Peyer's patch (tissue), 4 donors: ENCODE measurements around the gene CYP4V2. TPM values are rescaled to one million over a fixed set of nuclear protein-coding genes. Genes with fewer than 3 reads are reported as not detected.

Source experiments
- DNase-seq, 3 donors: peaks; one replicate each; pipeline ENCODE4 v3.0.0-alpha.2; 2017 to 2019
- H3K27ac ChIP-seq, 4 donors: fragments of 200-600 bp; sonication (generic); one replicate each; pipeline ENCODE4 v1.5.1; 2016 to 2019
- H3K27me3 ChIP-seq, 2 donors: fragments of 200-600 bp; sonication (generic); one replicate each; pipeline ENCODE4 v1.5.1; 2019
- H3K36me3 ChIP-seq, 3 donors: fragments of 200-600 bp; sonication (generic); one replicate each; pipeline ENCODE4 v1.5.1; 2016 to 2019
- H3K4me1 ChIP-seq, 4 donors: fragments of 200-600 bp; sonication (generic); one replicate each; pipeline ENCODE4 v1.5.1; 2016 to 2019
- H3K4me3 ChIP-seq, 4 donors: fragments of 200-600 bp; sonication (generic); 1 replicate in 3 of 4; 2 replicates in 1 of 4; pipeline ENCODE4 v1.5.1; 2016 to 2019; ENCODE audit warnings: mild to moderate bottlenecking in 1 of 4
- H3K9me3 ChIP-seq, 4 donors: fragments of 200-600 bp; sonication (generic); one replicate each; pipeline ENCODE4 v1.5.1; 2016 to 2019; ENCODE audit warnings: mild to moderate bottlenecking in 1 of 4
- CTCF ChIP-seq, 6 experiments: fragments of 450-650 bp in 4 of 6; fragments of 200-600 bp in 2 of 6; sonication (generic) in 1 of 6; IDR thresholded peaks; one replicate each; pipeline ENCODE4 v1.5.1; 2017 to 2019; ENCODE audit warnings: antibody characterized with exemption in 6 of 6, mild to moderate bottlenecking in 3 of 6, moderate library complexity in 1 of 6
- POLR2A ChIP-seq, 2 donors: fragments of 450-650 bp; IDR thresholded peaks; one replicate each; pipeline ENCODE4 v1.5.1; 2017; ENCODE audit warnings: antibody characterized with exemption in 2 of 2, mild to moderate bottlenecking in 2 of 2, moderate library complexity in 2 of 2
- total RNA-seq, 4 donors: library from RNA; depleted of rRNA; stranded (reverse); fragments of >200 nt; gene quantifications; one replicate each; pipeline ENCODE4 v1.1.0, GENCODE V29; 2016

The CYP4V2 gene
- total RNA-seq, 4 donors from 2014 or later: 37.1 to 119 (median 94.7) TPM

GRCh38 chr4:186169333-186169944, 21.9 kb upstream of the CYP4V2 start:
- Histone ChIP-seq H3K9me3 (no peaks in the 10 kb centered on the region), H3K27ac (no peak overlapping the region), H3K36me3 (no peaks in the 10 kb centered on the region), H3K4me3 (no peak overlapping the region), H3K27me3 (no peaks in the 10 kb centered on the region), H3K4me1 (no peaks in the 10 kb centered on the region)
- DNase-seq: no peak
- TF ChIP-seq CTCF (IDR thresholded peaks at IDR 0.05) (no peak), POLR2A (IDR thresholded peaks at IDR 0.05) (no peak)

GRCh38 chr4:186169945-186170802, 21.2 kb upstream of the CYP4V2 start:
- Histone ChIP-seq H3K9me3 (no peaks in the 10 kb centered on the region), H3K4me1 (no peaks in the 10 kb centered on the region), H3K4me3 (no peak overlapping the region), H3K27ac (no peak overlapping the region), H3K27me3 (no peaks in the 10 kb centered on the region), H3K36me3 (no peaks in the 10 kb centered on the region)
- no peak for DNase-seq
- TF ChIP-seq POLR2A (IDR thresholded peaks at IDR 0.05) (no peak), CTCF (IDR thresholded peaks at IDR 0.05) (no peak)

- TF ChIP-seq CTCF (IDR thresholded peaks at IDR 0.05) (no peak), POLR2A (IDR thresholded peaks at IDR 0.05) (no peak)
- Histone ChIP-seq H3K4me3 (no peak overlapping the region), H3K36me3 (no peaks in the 10 kb centered on the region), H3K27ac (no peak overlapping the region), H3K9me3 (no peaks in the 10 kb centered on the region), H3K4me1 (no peaks in the 10 kb centered on the region), H3K27me3 (no peaks in the 10 kb centered on the region)
- DNase-seq: no peak
Measured at GRCh38 chr4:186170966-186171365, 20.4 kb upstream of the CYP4V2 start.

GRCh38 chr4:186172546-186172945, 18.8 kb upstream of the CYP4V2 start:
- Histone ChIP-seq H3K4me1 (no peaks in the 10 kb centered on the region), H3K27me3 (no peaks in the 10 kb centered on the region), H3K27ac (no peak overlapping the region), H3K9me3 (no peaks in the 10 kb centered on the region), H3K4me3 (no peak overlapping the region), H3K36me3 (no peaks in the 10 kb centered on the region)
- peak in 1 of 3 donors; percentile 60 for DNase-seq
- no peak for TF ChIP-seq POLR2A (IDR thresholded peaks at IDR 0.05)
- TF ChIP-seq CTCF (IDR thresholded peaks at IDR 0.05): no peak

- H3K27me3 ChIP-seq: no peaks in the 10 kb centered on the region
- TF ChIP-seq CTCF (IDR thresholded peaks at IDR 0.05) (no peak), POLR2A (IDR thresholded peaks at IDR 0.05) (no peak)
- no peaks in the 10 kb centered on the region for H3K36me3 ChIP-seq
- no peak for DNase-seq
- H3K4me1 ChIP-seq: peaks cover 0 to 21% (median 0%) of the 10 kb centered on the region in 4 donors
- H3K27ac ChIP-seq: no peak overlapping the region
- no peak overlapping the region for H3K4me3 ChIP-seq
- no peaks in the 10 kb centered on the region for H3K9me3 ChIP-seq
Measured at GRCh38 chr4:186188107-186188506, 3.3 kb upstream of the CYP4V2 start.
